Endodermal cell (in vitro differentiated cells): ENCODE results near the gene FANCD2OS. TPM values are rescaled to one million over a fixed set of nuclear protein-coding genes. Genes with fewer than 3 reads are reported as not detected.

Experiments
- DNase-seq: peaks from one replicate; pipeline ENCODE4 v3.0.0-alpha.2; 2017
- H3K27ac ChIP-seq: 2 replicates; pipeline ENCODE4 v1.5.1; 2013; ENCODE audit warnings: mild to moderate bottlenecking, low read depth, low read length, moderate library complexity
- H3K27me3 ChIP-seq: 2 replicates; pipeline ENCODE4 v1.6.1; 2013; ENCODE audit warnings: mild to moderate bottlenecking, low read length, moderate library complexity; ENCODE audit not compliant: insufficient read depth, control insufficient read depth, poor library complexity, severe bottlenecking
- H3K36me3 ChIP-seq: 2 replicates; pipeline ENCODE4 v1.7.0; 2013; ENCODE audit warnings: mild to moderate bottlenecking, low read length, moderate library complexity; ENCODE audit not compliant: control insufficient read depth, insufficient read depth
- H3K4me1 ChIP-seq: one replicate; pipeline ENCODE4 v1.7.0; 2013; ENCODE audit warnings: low read length; ENCODE audit not compliant: control insufficient read depth, insufficient read depth
- H3K4me3 ChIP-seq: 2 replicates; pipeline ENCODE4 v1.5.1; 2013; ENCODE audit warnings: mild to moderate bottlenecking, low read length, moderate library complexity
- H3K9ac ChIP-seq: 2 replicates; pipeline ENCODE4 v1.6.1; 2013; ENCODE audit warnings: mild to moderate bottlenecking, low read length, moderate library complexity; ENCODE audit not compliant: poor library complexity, severe bottlenecking; ENCODE audit errors: extremely low read depth
- H3K9me3 ChIP-seq: 2 replicates; pipeline ENCODE4 v1.6.1; 2013; ENCODE audit warnings: mild to moderate bottlenecking, low read length, moderate library complexity; ENCODE audit not compliant: control insufficient read depth
- H3K27ac Mint-ChIP-seq: 2 replicates; pipeline ENCODE4 v1.8.0; 2020; ENCODE audit warnings: mixed read lengths
- H3K27me3 Mint-ChIP-seq: 2 replicates; pipeline ENCODE4 v1.8.0; 2021; ENCODE audit warnings: mild to moderate bottlenecking, mixed read lengths; ENCODE audit not compliant: insufficient read depth
- H3K36me3 Mint-ChIP-seq: 2 replicates; pipeline ENCODE4 v1.8.0; 2020; ENCODE audit warnings: low read depth, mixed read lengths
- H3K4me1 Mint-ChIP-seq: 2 replicates; pipeline ENCODE4 v1.8.0; 2020; ENCODE audit warnings: mixed read lengths
- H3K4me3 Mint-ChIP-seq: 2 replicates; pipeline ENCODE4 v1.8.0; 2020; ENCODE audit warnings: mild to moderate bottlenecking, moderate library complexity, mixed read lengths
- H3K9me3 Mint-ChIP-seq: 2 replicates; pipeline ENCODE4 v1.8.0; 2020; ENCODE audit warnings: mild to moderate bottlenecking, mixed read lengths
- WGBS, 2 experiments: methylation state at CpG; one replicate each; pipeline versions ENCODE4 v1.1.5 to v1.1.7; 2013; ENCODE audit warnings: missing lambda C conversion rate in 2 of 2, mixed read lengths in 1 of 2; ENCODE audit not compliant: insufficient coverage in 1 of 2, insufficient read length in 1 of 2; 5-methylcytosine and 5-hydroxymethylcytosine counted together
- total RNA-seq, 2 donors: library from RNA; stranded (reverse); fragmentation: NEBNext Ultra II Directional in 1 of 2; extraction: Animal tissue kit (Norgen Biotek cat#: 25700) in 1 of 2; gene quantifications; 2 replicates in 1 of 2; 3 replicates in 1 of 2; pipeline ENCODE4 v1.2.1, GENCODE V29; 2021
- TF ChIP-seq, protein P1 (sequence below): fragments of 200-600 bp; sonication (generic); conservative IDR thresholded peaks from 2 replicates; pipeline ENCODE4 v1.5.0; 2021; ENCODE audit warnings: antibody characterized with exemption, mild to moderate bottlenecking

The FANCD2OS gene
- total RNA-seq, 2 donors from 2014 or later, result not detected

DNA sequence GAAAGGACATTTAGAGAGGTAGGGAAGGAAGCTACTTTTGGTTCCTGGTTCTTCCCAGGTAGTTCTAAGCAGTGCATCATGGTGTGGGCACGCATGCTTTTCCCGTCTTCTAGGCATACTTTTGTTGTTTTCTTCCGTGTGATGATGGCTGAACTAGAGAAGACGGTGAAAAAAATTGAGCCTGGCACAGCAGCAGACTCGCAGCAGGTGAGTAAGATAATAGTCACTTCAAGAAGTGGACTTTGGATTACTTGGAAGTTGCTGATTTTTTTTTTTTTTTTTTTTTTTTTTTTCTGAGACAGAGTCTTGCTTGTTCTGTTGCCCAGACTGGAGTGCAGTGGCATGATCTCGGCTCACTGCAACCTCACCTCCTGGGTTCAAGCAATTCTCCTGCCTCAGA is 17.9 kb downstream of the FANCD2OS start:
- Histone ChIP-seq H3K4me1 (no peaks in the 10 kb centered on the region), H3K4me3 (no peak overlapping the region), H3K9me3 (no peaks in the 10 kb centered on the region), H3K27ac (no peak overlapping the region), H3K9ac (no peak overlapping the region), H3K27me3 (no peaks in the 10 kb centered on the region), H3K36me3 (peaks cover 74% of the 10 kb centered on the region)
- no peak for DNase-seq
- WGBS, 2 experiments, result 94 to 97% methylated on average over 5 to 6 of the region's 6 CpGs
- Mint-ChIP-seq H3K4me1 (no peaks in the 10 kb centered on the region), H3K27me3 (no peaks in the 10 kb centered on the region), H3K9me3 (no peaks in the 10 kb centered on the region), H3K36me3 (peaks cover 43% of the 10 kb centered on the region), H3K27ac (no peak overlapping the region), H3K4me3 (no peak overlapping the region)
- TF ChIP-seq, protein P1, sequence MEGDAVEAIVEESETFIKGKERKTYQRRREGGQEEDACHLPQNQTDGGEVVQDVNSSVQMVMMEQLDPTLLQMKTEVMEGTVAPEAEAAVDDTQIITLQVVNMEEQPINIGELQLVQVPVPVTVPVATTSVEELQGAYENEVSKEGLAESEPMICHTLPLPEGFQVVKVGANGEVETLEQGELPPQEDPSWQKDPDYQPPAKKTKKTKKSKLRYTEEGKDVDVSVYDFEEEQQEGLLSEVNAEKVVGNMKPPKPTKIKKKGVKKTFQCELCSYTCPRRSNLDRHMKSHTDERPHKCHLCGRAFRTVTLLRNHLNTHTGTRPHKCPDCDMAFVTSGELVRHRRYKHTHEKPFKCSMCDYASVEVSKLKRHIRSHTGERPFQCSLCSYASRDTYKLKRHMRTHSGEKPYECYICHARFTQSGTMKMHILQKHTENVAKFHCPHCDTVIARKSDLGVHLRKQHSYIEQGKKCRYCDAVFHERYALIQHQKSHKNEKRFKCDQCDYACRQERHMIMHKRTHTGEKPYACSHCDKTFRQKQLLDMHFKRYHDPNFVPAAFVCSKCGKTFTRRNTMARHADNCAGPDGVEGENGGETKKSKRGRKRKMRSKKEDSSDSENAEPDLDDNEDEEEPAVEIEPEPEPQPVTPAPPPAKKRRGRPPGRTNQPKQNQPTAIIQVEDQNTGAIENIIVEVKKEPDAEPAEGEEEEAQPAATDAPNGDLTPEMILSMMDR, result no peak

DNA sequence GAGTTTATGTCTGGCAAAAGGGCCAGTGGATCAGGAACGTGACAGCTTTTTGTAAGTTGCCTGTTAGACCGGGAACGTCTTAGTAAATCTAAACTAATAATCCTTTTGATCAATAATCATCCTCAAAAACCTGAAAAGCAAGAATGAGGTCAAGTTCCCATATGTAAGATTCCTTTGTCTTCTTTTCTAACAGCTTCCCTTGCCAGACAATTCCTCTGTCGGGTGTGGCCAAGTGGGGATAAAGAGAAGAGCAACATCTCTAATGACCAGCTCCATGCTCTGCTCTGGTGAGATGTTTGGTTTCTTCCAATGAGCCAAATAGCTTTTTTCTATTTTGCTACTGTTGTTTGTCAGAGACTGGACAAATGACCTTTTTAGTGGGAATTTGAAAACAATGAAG is 19.8 kb downstream of the FANCD2OS start:
- Mint-ChIP-seq H3K27ac (peak overlapping the region; percentile 57), H3K9me3 (no peaks in the 10 kb centered on the region), H3K36me3 (peaks cover 47% of the 10 kb centered on the region), H3K27me3 (no peaks in the 10 kb centered on the region), H3K4me1 (no peaks in the 10 kb centered on the region), H3K4me3 (no peak overlapping the region)
- H3K36me3 ChIP-seq, result peaks cover 70% of the 10 kb centered on the region
- no peaks in the 10 kb centered on the region for H3K27me3 ChIP-seq
- H3K9ac ChIP-seq, result no peak overlapping the region
- H3K4me3 ChIP-seq, result no peak overlapping the region
- no peaks in the 10 kb centered on the region for H3K4me1 ChIP-seq
- WGBS, 2 experiments, result 90 to 98% methylated on average over 2 to 4 of the region's 4 CpGs
- H3K9me3 ChIP-seq, result no peaks in the 10 kb centered on the region
- H3K27ac ChIP-seq, result no peak overlapping the region
- DNase-seq, result no peak
- TF ChIP-seq, protein P1, result no peak

DNA sequence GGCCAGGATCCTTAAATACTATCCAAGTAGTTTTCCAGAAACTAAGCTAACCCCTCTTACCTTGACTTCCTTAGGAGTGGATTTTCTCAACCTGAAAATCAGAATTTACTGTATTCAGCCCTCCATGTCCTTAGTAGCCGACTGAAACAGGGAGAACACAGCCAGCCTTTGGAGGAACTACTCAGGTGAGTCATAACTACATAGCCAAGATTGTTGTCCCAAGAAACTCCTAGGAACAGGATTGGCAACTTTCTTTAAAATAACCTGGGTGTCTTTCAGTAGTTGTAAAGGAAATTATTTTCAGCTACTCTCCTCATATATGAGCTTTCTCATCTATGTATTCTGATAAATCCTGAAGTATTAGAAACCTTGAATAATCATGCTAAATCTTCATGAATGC is 22.3 kb downstream of the FANCD2OS start:
- DNase-seq, result no peak
- Histone ChIP-seq H3K4me3 (no peak overlapping the region), H3K27ac (no peak overlapping the region), H3K9ac (no peak overlapping the region), H3K9me3 (no peaks in the 10 kb centered on the region), H3K36me3 (peaks cover 75% of the 10 kb centered on the region), H3K27me3 (no peaks in the 10 kb centered on the region), H3K4me1 (no peaks in the 10 kb centered on the region)
- Mint-ChIP-seq H3K4me3 (no peak overlapping the region), H3K9me3 (no peaks in the 10 kb centered on the region), H3K4me1 (no peaks in the 10 kb centered on the region), H3K36me3 (peaks cover 52% of the 10 kb centered on the region), H3K27ac (no peak overlapping the region), H3K27me3 (no peaks in the 10 kb centered on the region)
- 100% methylated on average over 1 of the region's 1 CpG; no CpG with 5 or more reads in 1 of the 2 experiments for WGBS, 2 experiments
- TF ChIP-seq, protein P1, result no peak
